OCI-LY1 (cell line): ENCODE measurements around the gene PDGFA.

Source experiments
- H2AFZ ChIP-seq: fragments of 200-600 bp; sonication (generic), shearing (Covaris generic); 2 replicates; pipeline ENCODE4 v1.6.0; 2014; ENCODE audit warnings: antibody characterized with exemption, mild to moderate bottlenecking, low read length
- H3F3A ChIP-seq: fragments of 200-600 bp; sonication (generic), shearing (Covaris generic); 2 replicates; pipeline ENCODE4 v1.6.0; 2014; ENCODE audit warnings: mild to moderate bottlenecking, antibody characterized with exemption, low read length, moderate library complexity; ENCODE audit not compliant: insufficient read depth
- H3K27ac ChIP-seq: fragments of 200-600 bp; sonication (generic); 2 replicates; pipeline ENCODE4 v1.5.1; 2014; ENCODE audit warnings: low read length, mixed run types, mild to moderate bottlenecking, low read depth; ENCODE audit not compliant: poor library complexity, severe bottlenecking
- H3K27me3 ChIP-seq: fragments of 200-600 bp; sonication (generic); 2 replicates; pipeline ENCODE4 v1.6.0; 2014; ENCODE audit warnings: antibody characterized with exemption, mild to moderate bottlenecking, low read length, moderate library complexity; ENCODE audit not compliant: insufficient read depth
- H3K36me3 ChIP-seq: fragments of 200-600 bp; sonication (generic); 2 replicates; pipeline ENCODE4 v1.6.1; 2014; ENCODE audit warnings: mild to moderate bottlenecking, antibody characterized with exemption, low read length, moderate library complexity, mixed read lengths; ENCODE audit not compliant: insufficient read depth
- H3K4me1 ChIP-seq: fragments of 200-600 bp; sonication (generic); 2 replicates; pipeline ENCODE4 v1.5.1; 2014; ENCODE audit warnings: mild to moderate bottlenecking, low read length, moderate library complexity; ENCODE audit not compliant: insufficient read depth, severe bottlenecking
- H3K4me2 ChIP-seq: fragments of 200-600 bp; sonication (generic), shearing (Covaris generic); 2 replicates; pipeline ENCODE4 v1.6.1; 2014; ENCODE audit warnings: low read length
- H3K4me3 ChIP-seq: fragments of 200-600 bp; sonication (generic); 2 replicates; pipeline ENCODE4 v1.5.1; 2014; ENCODE audit warnings: low read length, low read depth, mild to moderate bottlenecking, mixed read lengths; ENCODE audit not compliant: poor library complexity, severe bottlenecking
- H3K79me2 ChIP-seq: fragments of 200-600 bp; shearing (Covaris generic); 2 replicates; pipeline ENCODE4 v1.6.1; 2016; ENCODE audit warnings: mixed run types, low read length, mixed read lengths; ENCODE audit not compliant: insufficient read depth
- H3K9ac ChIP-seq: fragments of 200-600 bp; sonication (generic), shearing (Covaris generic); 2 replicates; pipeline ENCODE4 v1.6.1; 2014; ENCODE audit warnings: mild to moderate bottlenecking, low read length, mixed read lengths
- H3K9me2 ChIP-seq: fragments of 200-600 bp; sonication (generic), shearing (Covaris generic); 2 replicates; pipeline ENCODE4 v1.6.1; 2014; ENCODE audit warnings: low read depth, mild to moderate bottlenecking, low read length, mixed read lengths
- H3K9me3 ChIP-seq: fragments of 200-600 bp; shearing (Covaris generic); 2 replicates; pipeline ENCODE4 v1.6.1; 2014; ENCODE audit warnings: low read length, mixed read lengths
- H4K20me1 ChIP-seq: fragments of 200-600 bp; sonication (generic), shearing (Covaris generic); 2 replicates; pipeline ENCODE4 v1.6.0; 2016; ENCODE audit warnings: mild to moderate bottlenecking, low read length; ENCODE audit not compliant: insufficient read depth
- EZH2 ChIP-seq: fragments of 200-600 bp; sonication (generic), shearing (Covaris generic); IDR thresholded peaks from 2 replicates; pipeline ENCODE4 v1.8.0; 2017; ENCODE audit warnings: borderline replicate concordance, mixed run types, mild to moderate bottlenecking, antibody characterized with exemption, low read length, moderate library complexity, mixed read lengths
- TF ChIP-seq, protein P1 (sequence below): fragments of 200-600 bp; sonication (generic), shearing (Covaris generic); IDR thresholded peaks from 2 replicates; pipeline ENCODE4 v1.5.1; 2017; ENCODE audit warnings: mild to moderate bottlenecking, antibody characterized with exemption, low read length, moderate library complexity, mixed read lengths

The PDGFA gene

DNA sequence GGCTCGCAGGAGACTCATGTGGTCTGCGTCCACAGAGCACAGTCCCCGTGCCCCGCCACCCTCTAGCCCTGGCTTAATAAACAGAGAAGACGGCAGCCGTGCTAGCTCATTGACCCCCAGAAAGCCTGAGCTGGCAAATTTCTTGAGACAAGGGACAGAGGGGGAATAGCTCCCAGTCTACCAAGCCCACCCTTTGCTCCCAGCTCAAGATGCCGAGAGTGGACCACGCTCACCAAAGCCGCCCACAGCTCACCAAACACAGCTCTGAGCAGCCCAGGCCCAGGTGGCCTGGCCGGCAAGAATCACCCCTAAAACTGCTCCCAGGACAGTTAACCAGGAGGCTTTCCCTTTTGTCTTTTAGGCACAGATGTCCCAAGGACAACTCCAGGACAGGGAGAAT lies 5.4 kb downstream of the PDGFA start:
- no peaks in the 10 kb centered on the region for H3K36me3 ChIP-seq
- no peaks in the 10 kb centered on the region for H3K27me3 ChIP-seq
- H4K20me1 ChIP-seq = no peaks in the 10 kb centered on the region
- H3K9ac ChIP-seq = no peak overlapping the region
- H3K4me3 ChIP-seq = no peak overlapping the region
- no peak overlapping the region for H3K4me2 ChIP-seq
- no peaks in the 10 kb centered on the region for H3K9me2 ChIP-seq
- TF ChIP-seq EZH2 = no peak
- TF ChIP-seq, protein P1, sequence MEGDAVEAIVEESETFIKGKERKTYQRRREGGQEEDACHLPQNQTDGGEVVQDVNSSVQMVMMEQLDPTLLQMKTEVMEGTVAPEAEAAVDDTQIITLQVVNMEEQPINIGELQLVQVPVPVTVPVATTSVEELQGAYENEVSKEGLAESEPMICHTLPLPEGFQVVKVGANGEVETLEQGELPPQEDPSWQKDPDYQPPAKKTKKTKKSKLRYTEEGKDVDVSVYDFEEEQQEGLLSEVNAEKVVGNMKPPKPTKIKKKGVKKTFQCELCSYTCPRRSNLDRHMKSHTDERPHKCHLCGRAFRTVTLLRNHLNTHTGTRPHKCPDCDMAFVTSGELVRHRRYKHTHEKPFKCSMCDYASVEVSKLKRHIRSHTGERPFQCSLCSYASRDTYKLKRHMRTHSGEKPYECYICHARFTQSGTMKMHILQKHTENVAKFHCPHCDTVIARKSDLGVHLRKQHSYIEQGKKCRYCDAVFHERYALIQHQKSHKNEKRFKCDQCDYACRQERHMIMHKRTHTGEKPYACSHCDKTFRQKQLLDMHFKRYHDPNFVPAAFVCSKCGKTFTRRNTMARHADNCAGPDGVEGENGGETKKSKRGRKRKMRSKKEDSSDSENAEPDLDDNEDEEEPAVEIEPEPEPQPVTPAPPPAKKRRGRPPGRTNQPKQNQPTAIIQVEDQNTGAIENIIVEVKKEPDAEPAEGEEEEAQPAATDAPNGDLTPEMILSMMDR = no peak
- H3K4me1 ChIP-seq = no peaks in the 10 kb centered on the region
- no peaks in the 10 kb centered on the region for H3F3A ChIP-seq
- H3K9me3 ChIP-seq = no peaks in the 10 kb centered on the region
- H3K79me2 ChIP-seq = no peaks in the 10 kb centered on the region
- H2AFZ ChIP-seq = no peak overlapping the region
- H3K27ac ChIP-seq = no peak overlapping the region

DNA sequence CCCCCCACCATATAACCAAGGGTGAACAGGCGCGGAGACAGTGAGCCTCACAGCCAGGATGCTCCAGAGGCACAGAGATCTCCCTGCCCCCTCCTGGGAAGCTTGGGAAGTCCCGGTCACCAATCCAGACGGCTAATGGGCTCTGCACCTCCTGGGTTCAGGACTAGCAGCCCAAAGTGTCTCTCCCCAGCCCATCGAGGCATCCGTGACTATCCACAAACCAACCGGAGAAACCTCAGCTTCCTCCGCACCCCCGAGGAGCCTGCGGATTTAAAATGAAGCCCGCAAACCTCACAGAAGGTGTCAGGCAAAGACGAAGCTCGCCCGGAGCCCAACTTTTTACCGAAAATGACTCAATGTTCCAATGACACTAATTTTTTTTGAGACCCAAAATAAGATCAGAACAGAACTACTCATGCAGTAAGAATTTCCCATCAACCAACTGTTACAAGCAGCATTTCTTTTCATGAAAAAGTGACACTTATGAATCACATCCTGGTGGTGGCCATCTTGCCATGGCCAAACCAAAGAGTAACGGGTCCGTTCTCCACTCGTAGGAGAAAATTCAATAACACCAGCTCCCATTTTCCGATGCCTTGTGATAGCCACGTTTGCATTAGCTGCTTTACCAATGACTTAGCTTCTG lies 6.0 kb downstream of the PDGFA start:
- no peaks in the 10 kb centered on the region for H3K4me1 ChIP-seq
- H3K4me2 ChIP-seq = no peak overlapping the region
- H3K9me3 ChIP-seq = no peaks in the 10 kb centered on the region
- no peaks in the 10 kb centered on the region for H3K79me2 ChIP-seq
- no peaks in the 10 kb centered on the region for H3K36me3 ChIP-seq
- no peaks in the 10 kb centered on the region for H4K20me1 ChIP-seq
- no peak overlapping the region for H3K4me3 ChIP-seq
- no peaks in the 10 kb centered on the region for H3K9me2 ChIP-seq
- no peaks in the 10 kb centered on the region for H3K27me3 ChIP-seq
- no peak overlapping the region for H3K27ac ChIP-seq
- no peak overlapping the region for H3K9ac ChIP-seq
- H2AFZ ChIP-seq = no peak overlapping the region
- TF ChIP-seq, protein P1 = no peak
- no peak for TF ChIP-seq EZH2
- H3F3A ChIP-seq = no peaks in the 10 kb centered on the region

DNA sequence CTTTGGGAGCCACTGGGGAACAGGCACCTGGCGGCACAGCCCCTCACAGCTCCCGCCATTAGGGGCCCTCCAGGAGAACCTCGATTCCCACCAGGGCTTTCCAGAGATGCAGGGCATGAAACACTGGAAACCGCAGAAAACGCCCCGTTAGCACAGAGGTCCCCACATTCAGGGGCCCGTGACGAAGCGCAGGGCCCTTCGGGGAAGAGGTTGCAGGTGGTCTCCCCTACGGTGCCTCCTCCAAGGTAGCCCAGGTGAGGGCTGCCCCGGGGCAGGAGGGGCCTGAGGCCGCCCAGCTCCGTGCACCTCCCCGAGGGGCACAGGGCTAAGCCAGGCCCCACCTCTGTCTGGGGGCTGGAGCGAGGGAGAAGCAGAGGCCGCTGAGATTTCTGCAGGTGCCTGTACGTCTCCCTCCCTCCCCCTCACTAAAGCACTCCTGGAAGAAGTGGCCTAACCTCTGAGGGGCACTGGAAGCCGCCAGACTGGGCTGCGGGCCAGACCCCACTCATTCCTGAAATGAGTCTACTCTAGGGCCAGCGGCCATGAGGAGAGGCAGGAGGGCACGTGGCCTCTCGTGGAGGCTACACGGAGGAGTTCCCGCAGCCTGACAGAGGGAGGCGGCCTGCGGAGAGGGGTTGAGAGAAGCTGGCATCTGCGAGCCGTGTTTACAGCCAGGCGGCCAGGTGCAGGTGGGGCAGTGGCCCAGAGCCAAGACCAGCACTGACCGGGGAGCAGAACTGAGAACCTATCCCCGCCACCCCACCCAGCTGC lies 6.9 kb downstream of the PDGFA start:
- Histone ChIP-seq H3K79me2 (no peaks in the 10 kb centered on the region), H3K9ac (no peak overlapping the region), H3K4me3 (no peak overlapping the region), H3K36me3 (no peaks in the 10 kb centered on the region), H3K9me2 (no peaks in the 10 kb centered on the region), H3F3A (no peaks in the 10 kb centered on the region), H3K4me2 (no peak overlapping the region), H4K20me1 (no peaks in the 10 kb centered on the region), H3K27me3 (no peaks in the 10 kb centered on the region), H3K9me3 (no peaks in the 10 kb centered on the region), H3K27ac (no peak overlapping the region), H2AFZ (no peak overlapping the region), H3K4me1 (no peaks in the 10 kb centered on the region)
- TF ChIP-seq, protein P1 = no peak
- no peak for TF ChIP-seq EZH2
